Measurements from ENCODE around the gene ASB15.

- no peak for TF ChIP-seq BCL3 (IDR thresholded peaks at IDR 0.05)
- peak; percentile 68 for TF ChIP-seq CTCF (IDR thresholded peaks at IDR 0.05)
- TF ChIP-seq POLR2A (IDR thresholded peaks at IDR 0.05; ENCODE audit: low read length): no peak
- no peak for TF ChIP-seq SREBF2 (IDR thresholded peaks at IDR 0.05)
- no peak for TF ChIP-seq RNF2 (IDR thresholded peaks at IDR 0.05; ENCODE audit: borderline replicate concordance, low read depth)
- TF ChIP-seq MYC (IDR thresholded peaks at IDR 0.05; ENCODE audit: borderline replicate concordance, low read length): no peak
- TF ChIP-seq REST (IDR thresholded peaks at IDR 0.05): no peak
- no peak for TF ChIP-seq USF2 (IDR thresholded peaks at IDR 0.05)
- no peak for TF ChIP-seq ESRRA (IDR thresholded peaks at IDR 0.05; ENCODE audit: borderline replicate concordance, low read length)
- TF ChIP-seq TP53 (CRISPR knock-in tag; IDR thresholded peaks at IDR 0.05): no peak
Measured at GRCh38 chr7:123580406-123581161, 21.0 kb upstream of the ASB15 start.

Data from A549 (cell line).